GM18951 (cell line): ENCODE measurements around the gene TM4SF4.

Experiments
- POLR2A ChIP-seq: IDR thresholded peaks from 4 replicates; pipeline ENCODE4 v1.6.1; 2011; ENCODE audit warnings: mild to moderate bottlenecking; ENCODE audit not compliant: insufficient read length, insufficient read depth; ENCODE audit errors: extremely low read depth
- in situ Hi-C: fragments of 300-500 bp; cut with MboI; formaldehyde crosslinking; loops from one replicate; pipeline ENCODE4 v1.12.0; 2022; ENCODE audit warnings: low sequenced_read_pairs, mixed read lengths, inconsistent platforms; ENCODE audit not compliant: unreplicated experiment

TM4SF4 gene

GRCh38 chr3:149480326-149481017 is 6.0 kb downstream of the TM4SF4 start:
- TF ChIP-seq POLR2A, result no peak
- in situ Hi-C loops, result loop anchor here (25.0 kb wide), 1 partner anchor 518 kb away; no protein-coding TSS in a partner anchor

- TF ChIP-seq POLR2A, result no peak
- in situ Hi-C loops, result loop anchor here (25.0 kb wide), 1 partner anchor 519 kb away; no protein-coding TSS in a partner anchor
These were observed 6.6 kb downstream of the TM4SF4 start for GRCh38 chr3:149481056-149481455.

GRCh38 chr3:149481491-149481890 is 7.0 kb downstream of the TM4SF4 start:
- TF ChIP-seq POLR2A, result no peak

GRCh38 chr3:149486726-149487125 is 12.2 kb downstream of the TM4SF4 start:
- in situ Hi-C loops, result loop anchor here (25.0 kb wide), 1 partner anchor 524 kb away; no protein-coding TSS in a partner anchor
- no peak for TF ChIP-seq POLR2A

More at GRCh38 chr3:149481491-149481890, 7.0 kb downstream of the TM4SF4 start:
- in situ Hi-C loops, result loop anchor here (25.0 kb wide), 1 partner anchor 519 kb away; no protein-coding TSS in a partner anchor

GRCh38 chr3:149487598-149488197 is 13.2 kb downstream of the TM4SF4 start:
- no peak for TF ChIP-seq POLR2A
- in situ Hi-C loops, result loop anchor here (25.0 kb wide), 1 partner anchor 525 kb away; no protein-coding TSS in a partner anchor

GRCh38 chr3:149489060-149489690 is 14.7 kb downstream of the TM4SF4 start:
- TF ChIP-seq POLR2A, result no peak
- in situ Hi-C loops, result loop anchor here (25.0 kb wide), 1 partner anchor 527 kb away; no protein-coding TSS in a partner anchor

GRCh38 chr3:149490260-149490971 is 15.9 kb downstream of the TM4SF4 start:
- no peak for TF ChIP-seq POLR2A
- in situ Hi-C loops, result loop anchor here (25.0 kb wide), 1 partner anchor 528 kb away; no protein-coding TSS in a partner anchor

- in situ Hi-C loops, result loop anchor here (25.0 kb wide), 1 partner anchor 531 kb away; no protein-coding TSS in a partner anchor
- no peak for TF ChIP-seq POLR2A
These were observed 19.0 kb downstream of the TM4SF4 start for GRCh38 chr3:149493315-149494021.

GRCh38 chr3:149494022-149494758 is 19.7 kb downstream of the TM4SF4 start:
- in situ Hi-C loops, result loop anchor here (25.0 kb wide), 1 partner anchor 532 kb away; no protein-coding TSS in a partner anchor
- TF ChIP-seq POLR2A, result no peak

GRCh38 chr3:149494759-149495580 is 20.5 kb downstream of the TM4SF4 start:
- in situ Hi-C loops, result loop anchor here (25.0 kb wide), 1 partner anchor 533 kb away; no protein-coding TSS in a partner anchor

GRCh38 chr3:149495581-149496125 is 21.2 kb downstream of the TM4SF4 start:
- no peak for TF ChIP-seq POLR2A
- in situ Hi-C loops, result loop anchor here (25.0 kb wide), 1 partner anchor 533 kb away; no protein-coding TSS in a partner anchor

More at GRCh38 chr3:149494759-149495580, 20.5 kb downstream of the TM4SF4 start:
- no peak for TF ChIP-seq POLR2A
